Astrocyte (in vitro differentiated cells and primary cell): ENCODE data around the gene COX7B2. TPM values are rescaled to one million over a fixed set of nuclear protein-coding genes. Genes with fewer than 3 reads are reported as not detected.
A peak's percentile ranks its signal among the peaks of the same experiment; 100 is the strongest.

Source experiments
- DNase-seq: peaks from one replicate; pipeline ENCODE4 v3.0.0-alpha.2; 2010; ENCODE audit warnings: low read depth
- FAIRE-seq: peaks from 2 replicates; lab custom pipeline; 2011; peaks lifted over from hg19 to GRCh38; lab: Jason Lieb, UNC
- H2AFZ ChIP-seq: 2 replicates; pipeline ENCODE4 v1.6.0; 2012; ENCODE audit warnings: low read depth, low read length, inconsistent platforms
- H3K27ac ChIP-seq: 2 replicates; pipeline ENCODE4 v1.5.1; 2011; ENCODE audit warnings: low read depth, low read length, inconsistent platforms
- H3K27me3 ChIP-seq: 2 replicates; pipeline ENCODE4 v1.6.0; 2011; ENCODE audit warnings: low read length, inconsistent platforms; ENCODE audit not compliant: insufficient read depth
- H3K36me3 ChIP-seq: 2 replicates; pipeline ENCODE4 v1.5.1; 2011; ENCODE audit warnings: low read length, inconsistent platforms; ENCODE audit not compliant: insufficient read depth
- H3K4me1 ChIP-seq: 2 replicates; pipeline ENCODE4 v1.5.1; 2011; ENCODE audit warnings: low read length, inconsistent platforms; ENCODE audit not compliant: insufficient read depth
- H3K4me2 ChIP-seq: 2 replicates; pipeline ENCODE4 v1.6.0; 2012; ENCODE audit warnings: low read length, inconsistent platforms
- H3K4me3 ChIP-seq: 2 replicates; pipeline ENCODE4 v1.5.1; 2011; ENCODE audit warnings: low read depth, mild to moderate bottlenecking, low read length, inconsistent platforms; ENCODE audit not compliant: insufficient read depth
- H3K79me2 ChIP-seq: 2 replicates; pipeline ENCODE4 v1.6.0; 2012; ENCODE audit warnings: mild to moderate bottlenecking, low read length, inconsistent platforms; ENCODE audit not compliant: insufficient read depth
- H3K9ac ChIP-seq: 2 replicates; pipeline ENCODE4 v1.6.0; 2012; ENCODE audit warnings: mild to moderate bottlenecking, low read length, inconsistent platforms
- H3K9me3 ChIP-seq: 2 replicates; pipeline ENCODE4 v1.5.1; 2012; ENCODE audit warnings: low read depth, mild to moderate bottlenecking, low read length, inconsistent platforms; ENCODE audit not compliant: insufficient read depth
- H4K20me1 ChIP-seq: 2 replicates; pipeline ENCODE4 v1.6.0; 2012; ENCODE audit warnings: low read length, inconsistent platforms; ENCODE audit not compliant: insufficient read depth
- H3K27ac Mint-ChIP-seq: one replicate; pipeline ENCODE4 v1.8.0; 2021; ENCODE audit warnings: mild to moderate bottlenecking, mixed read lengths; ENCODE audit not compliant: unreplicated experiment
- H3K27me3 Mint-ChIP-seq: one replicate; pipeline ENCODE4 v1.8.0; 2021; ENCODE audit warnings: low read depth, mixed read lengths; ENCODE audit not compliant: unreplicated experiment
- H3K36me3 Mint-ChIP-seq: one replicate; pipeline ENCODE4 v1.8.0; 2021; ENCODE audit warnings: low read depth, mixed read lengths; ENCODE audit not compliant: unreplicated experiment
- H3K4me1 Mint-ChIP-seq: one replicate; pipeline ENCODE4 v1.8.0; 2021; ENCODE audit warnings: low read depth, mixed read lengths; ENCODE audit not compliant: unreplicated experiment
- H3K4me3 Mint-ChIP-seq: one replicate; pipeline ENCODE4 v1.8.0; 2021; ENCODE audit warnings: mild to moderate bottlenecking, moderate library complexity, mixed read lengths; ENCODE audit not compliant: unreplicated experiment
- H3K9me3 Mint-ChIP-seq: one replicate; pipeline ENCODE4 v1.8.0; 2021; ENCODE audit warnings: mild to moderate bottlenecking, mixed read lengths; ENCODE audit not compliant: unreplicated experiment
- EZH2 ChIP-seq: IDR thresholded peaks from 2 replicates; pipeline ENCODE4 v1.6.1; 2012; ENCODE audit warnings: mild to moderate bottlenecking, low read length, inconsistent platforms; ENCODE audit not compliant: insufficient read depth
- total RNA-seq: library from RNA; stranded (reverse); gene quantifications from 2 replicates; pipeline ENCODE4 v1.2.1, GENCODE V29; 2021
- TF ChIP-seq, protein P1 (sequence below): IDR thresholded peaks from 2 replicates; pipeline ENCODE4 v1.5.1; 2011; ENCODE audit warnings: low read depth, mild to moderate bottlenecking, inconsistent platforms, low read length, moderate library complexity; ENCODE audit not compliant: insufficient read depth

The COX7B2 gene
- total RNA-seq, 1 donor from 2014 or later: not detected

DNA sequence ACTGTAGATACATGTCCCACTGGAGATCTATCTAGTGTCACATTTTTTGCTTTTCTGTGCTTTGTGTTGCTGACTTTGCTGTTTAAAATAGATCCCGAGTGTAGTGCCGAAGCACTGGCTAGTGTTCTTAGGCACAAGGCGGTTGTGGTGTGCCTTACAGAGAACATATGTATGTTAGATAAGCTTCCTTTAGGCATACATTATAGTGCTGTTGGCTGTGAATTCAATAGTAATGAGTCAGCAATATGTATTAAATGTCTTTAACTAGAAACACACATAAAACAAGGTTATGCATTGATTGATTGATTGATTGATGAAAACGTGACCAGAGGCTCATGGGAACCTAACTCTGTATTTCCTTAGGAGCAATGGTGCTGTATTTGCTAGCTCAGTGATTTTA is 56.2 kb downstream of the COX7B2 start:
- TF ChIP-seq EZH2: no peak
- TF ChIP-seq, protein P1, sequence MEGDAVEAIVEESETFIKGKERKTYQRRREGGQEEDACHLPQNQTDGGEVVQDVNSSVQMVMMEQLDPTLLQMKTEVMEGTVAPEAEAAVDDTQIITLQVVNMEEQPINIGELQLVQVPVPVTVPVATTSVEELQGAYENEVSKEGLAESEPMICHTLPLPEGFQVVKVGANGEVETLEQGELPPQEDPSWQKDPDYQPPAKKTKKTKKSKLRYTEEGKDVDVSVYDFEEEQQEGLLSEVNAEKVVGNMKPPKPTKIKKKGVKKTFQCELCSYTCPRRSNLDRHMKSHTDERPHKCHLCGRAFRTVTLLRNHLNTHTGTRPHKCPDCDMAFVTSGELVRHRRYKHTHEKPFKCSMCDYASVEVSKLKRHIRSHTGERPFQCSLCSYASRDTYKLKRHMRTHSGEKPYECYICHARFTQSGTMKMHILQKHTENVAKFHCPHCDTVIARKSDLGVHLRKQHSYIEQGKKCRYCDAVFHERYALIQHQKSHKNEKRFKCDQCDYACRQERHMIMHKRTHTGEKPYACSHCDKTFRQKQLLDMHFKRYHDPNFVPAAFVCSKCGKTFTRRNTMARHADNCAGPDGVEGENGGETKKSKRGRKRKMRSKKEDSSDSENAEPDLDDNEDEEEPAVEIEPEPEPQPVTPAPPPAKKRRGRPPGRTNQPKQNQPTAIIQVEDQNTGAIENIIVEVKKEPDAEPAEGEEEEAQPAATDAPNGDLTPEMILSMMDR: no peak
- no peaks in the 10 kb centered on the region for H3K9me3 ChIP-seq
- no peaks in the 10 kb centered on the region for H4K20me1 ChIP-seq
- no peaks in the 10 kb centered on the region for H3K27me3 ChIP-seq
- H3K4me1 Mint-ChIP-seq: no peaks in the 10 kb centered on the region
- H3K36me3 Mint-ChIP-seq: no peaks in the 10 kb centered on the region
- H3K79me2 ChIP-seq: no peaks in the 10 kb centered on the region
- no peak overlapping the region for H2AFZ ChIP-seq
- no peak overlapping the region for H3K4me3 ChIP-seq
- no peak overlapping the region for H3K4me3 Mint-ChIP-seq
- no peak overlapping the region for H3K4me2 ChIP-seq
- no peak overlapping the region for H3K27ac ChIP-seq
- H3K27ac Mint-ChIP-seq: no peak overlapping the region
- H3K27me3 Mint-ChIP-seq: no peaks in the 10 kb centered on the region
- H3K4me1 ChIP-seq: no peaks in the 10 kb centered on the region
- DNase-seq: no peak
- FAIRE-seq: no peak
- H3K9me3 Mint-ChIP-seq: no peaks in the 10 kb centered on the region
- no peaks in the 10 kb centered on the region for H3K36me3 ChIP-seq
- no peak overlapping the region for H3K9ac ChIP-seq

DNA sequence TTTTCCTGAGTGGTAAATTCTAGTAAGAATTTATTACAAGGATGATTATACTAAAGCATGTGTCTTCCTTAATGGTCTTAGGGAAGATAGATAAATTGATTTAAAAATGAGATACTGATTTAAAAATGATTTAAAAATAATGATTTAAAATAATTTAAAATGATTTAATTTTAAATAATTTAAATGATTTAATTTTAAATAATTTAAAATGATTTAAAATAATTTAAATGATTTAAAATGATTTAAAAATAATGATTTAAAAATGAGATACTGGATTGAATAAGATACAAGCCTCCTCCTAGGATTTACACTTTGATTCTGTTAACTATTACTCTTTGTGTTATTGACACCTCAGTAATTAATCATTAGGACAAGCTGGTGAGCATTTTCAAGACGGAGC is 59.0 kb downstream of the COX7B2 start:
- FAIRE-seq: no peak
- Mint-ChIP-seq H3K4me1 (no peaks in the 10 kb centered on the region), H3K4me3 (no peak overlapping the region), H3K36me3 (no peaks in the 10 kb centered on the region), H3K9me3 (no peaks in the 10 kb centered on the region), H3K27me3 (peaks cover 7% of the 10 kb centered on the region), H3K27ac (no peak overlapping the region)
- no peak overlapping the region for H3K4me2 ChIP-seq
- H3K36me3 ChIP-seq: no peaks in the 10 kb centered on the region
- no peak overlapping the region for H3K9ac ChIP-seq
- H3K4me1 ChIP-seq: no peaks in the 10 kb centered on the region
- no peak overlapping the region for H3K4me3 ChIP-seq
- no peak for DNase-seq
- H3K79me2 ChIP-seq: no peaks in the 10 kb centered on the region
- TF ChIP-seq, protein P1: no peak
- no peak for TF ChIP-seq EZH2
- H4K20me1 ChIP-seq: no peaks in the 10 kb centered on the region
- no peaks in the 10 kb centered on the region for H3K9me3 ChIP-seq
- H3K27ac ChIP-seq: no peak overlapping the region
- no peak overlapping the region for H2AFZ ChIP-seq
- no peaks in the 10 kb centered on the region for H3K27me3 ChIP-seq

DNA sequence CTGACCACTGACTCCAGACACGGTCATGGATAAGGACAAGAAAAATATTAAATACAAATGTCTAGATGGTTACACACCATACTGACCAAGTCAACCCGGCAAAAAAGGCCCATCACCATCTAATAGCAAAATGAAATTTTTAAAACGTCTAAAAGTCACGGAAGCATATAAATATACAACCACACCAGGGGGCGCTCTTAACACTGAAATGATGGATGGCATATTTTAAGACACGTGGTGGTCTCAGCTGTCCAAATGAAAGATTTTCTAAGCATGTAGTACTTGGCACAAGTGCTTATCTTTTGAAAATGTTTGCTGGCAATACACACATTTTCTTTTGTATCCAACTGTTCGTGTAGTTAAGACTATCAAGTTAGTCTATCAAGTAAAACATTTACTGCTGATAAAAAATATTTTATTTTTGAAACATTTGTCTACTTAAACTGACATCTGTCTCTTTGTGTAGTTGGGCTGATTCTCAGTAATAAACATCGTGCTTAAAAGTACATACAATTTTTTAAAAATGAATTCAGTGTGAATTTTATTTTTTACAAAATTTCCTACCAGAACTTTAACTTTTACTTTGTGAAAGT is 64.6 kb downstream of the COX7B2 start:
- Histone ChIP-seq H2AFZ (no peak overlapping the region), H3K9ac (no peak overlapping the region), H3K4me3 (no peak overlapping the region), H3K79me2 (no peaks in the 10 kb centered on the region), H3K27ac (no peak overlapping the region), H3K27me3 (no peaks in the 10 kb centered on the region), H3K9me3 (no peaks in the 10 kb centered on the region), H3K4me1 (no peaks in the 10 kb centered on the region), H3K4me2 (no peak overlapping the region), H4K20me1 (no peaks in the 10 kb centered on the region), H3K36me3 (no peaks in the 10 kb centered on the region)
- DNase-seq (peak; percentile 49), FAIRE-seq (no peak)
- no peak overlapping the region for H3K4me3 Mint-ChIP-seq
- TF ChIP-seq EZH2: no peak
- TF ChIP-seq, protein P1: peak; percentile 89
- H3K27me3 Mint-ChIP-seq: peaks cover 7% of the 10 kb centered on the region
- no peaks in the 10 kb centered on the region for H3K9me3 Mint-ChIP-seq
- H3K36me3 Mint-ChIP-seq: no peaks in the 10 kb centered on the region
- no peaks in the 10 kb centered on the region for H3K4me1 Mint-ChIP-seq
- no peak overlapping the region for H3K27ac Mint-ChIP-seq
